PC-9 (cell line): ENCODE results near the gene TBCK.

Experiments used
- EZH2 ChIP-seq: fragments of 200-600 bp; sonication (generic); IDR thresholded peaks from 2 replicates; pipeline ENCODE4 v1.8.0; 2017; ENCODE audit warnings: antibody characterized with exemption, low read depth
- TF ChIP-seq, protein P1 (sequence below): fragments of 200-600 bp; sonication (generic); conservative IDR thresholded peaks from 2 replicates; pipeline ENCODE4 v1.6.1; 2017; ENCODE audit warnings: mixed run types, antibody characterized with exemption, mild to moderate bottlenecking, moderate library complexity

DNA sequence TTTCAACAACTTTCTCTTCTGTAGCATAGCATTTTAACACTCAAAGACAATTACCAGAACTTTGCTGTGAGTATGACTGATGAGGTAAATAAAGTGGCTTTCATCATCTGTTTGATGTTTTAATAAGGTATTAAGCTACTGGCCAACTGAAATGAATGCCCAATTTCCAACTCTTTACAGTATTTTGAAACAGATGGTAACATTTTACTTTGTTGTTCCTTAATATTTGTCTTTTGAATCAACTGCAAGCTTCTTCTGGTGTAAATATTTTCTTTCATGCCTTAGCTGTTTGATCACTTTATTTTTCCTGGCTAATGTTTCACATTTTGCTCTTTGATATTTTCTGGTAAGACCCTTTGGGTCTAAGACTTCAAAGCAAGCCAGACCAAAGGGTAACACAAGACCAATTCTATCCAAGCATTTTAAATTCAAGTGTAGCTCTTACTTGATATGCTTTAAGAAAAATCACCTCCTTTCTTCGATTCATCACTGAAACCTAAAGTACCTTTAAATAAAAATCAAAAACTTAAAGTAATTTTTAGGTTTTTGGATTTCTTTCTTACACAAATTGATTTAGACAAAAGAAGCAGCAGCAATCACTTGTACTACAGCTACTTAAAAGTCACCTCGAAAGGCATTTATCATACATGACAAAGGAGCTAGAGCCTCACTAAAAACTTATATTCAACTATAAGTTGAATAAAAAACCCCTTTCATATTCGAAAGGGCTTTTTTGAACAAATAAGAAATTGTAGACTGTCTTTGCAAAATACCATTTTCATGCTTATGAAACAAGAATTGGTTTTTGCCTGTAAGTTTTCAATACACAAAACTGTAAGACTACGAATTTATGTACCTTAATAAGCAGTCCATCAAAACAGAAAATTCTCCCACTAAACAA, 57.6 kb downstream of the TBCK start:
- TF ChIP-seq, protein P1, sequence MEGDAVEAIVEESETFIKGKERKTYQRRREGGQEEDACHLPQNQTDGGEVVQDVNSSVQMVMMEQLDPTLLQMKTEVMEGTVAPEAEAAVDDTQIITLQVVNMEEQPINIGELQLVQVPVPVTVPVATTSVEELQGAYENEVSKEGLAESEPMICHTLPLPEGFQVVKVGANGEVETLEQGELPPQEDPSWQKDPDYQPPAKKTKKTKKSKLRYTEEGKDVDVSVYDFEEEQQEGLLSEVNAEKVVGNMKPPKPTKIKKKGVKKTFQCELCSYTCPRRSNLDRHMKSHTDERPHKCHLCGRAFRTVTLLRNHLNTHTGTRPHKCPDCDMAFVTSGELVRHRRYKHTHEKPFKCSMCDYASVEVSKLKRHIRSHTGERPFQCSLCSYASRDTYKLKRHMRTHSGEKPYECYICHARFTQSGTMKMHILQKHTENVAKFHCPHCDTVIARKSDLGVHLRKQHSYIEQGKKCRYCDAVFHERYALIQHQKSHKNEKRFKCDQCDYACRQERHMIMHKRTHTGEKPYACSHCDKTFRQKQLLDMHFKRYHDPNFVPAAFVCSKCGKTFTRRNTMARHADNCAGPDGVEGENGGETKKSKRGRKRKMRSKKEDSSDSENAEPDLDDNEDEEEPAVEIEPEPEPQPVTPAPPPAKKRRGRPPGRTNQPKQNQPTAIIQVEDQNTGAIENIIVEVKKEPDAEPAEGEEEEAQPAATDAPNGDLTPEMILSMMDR: no peak
- no peak for TF ChIP-seq EZH2
